Bladder microvascular endothelial cell (primary cell): ENCODE data around the gene N4BP3. TPM values are rescaled to one million over a fixed set of nuclear protein-coding genes. Genes with fewer than 3 reads are reported as not detected.

Source experiments
- total RNA-seq: library from RNA; depleted of rRNA; stranded (reverse); fragments of >200 nt; gene quantifications from 2 replicates; pipeline ENCODE4 v1.2.3, GENCODE V29; 2014

Gene N4BP3, protein sequence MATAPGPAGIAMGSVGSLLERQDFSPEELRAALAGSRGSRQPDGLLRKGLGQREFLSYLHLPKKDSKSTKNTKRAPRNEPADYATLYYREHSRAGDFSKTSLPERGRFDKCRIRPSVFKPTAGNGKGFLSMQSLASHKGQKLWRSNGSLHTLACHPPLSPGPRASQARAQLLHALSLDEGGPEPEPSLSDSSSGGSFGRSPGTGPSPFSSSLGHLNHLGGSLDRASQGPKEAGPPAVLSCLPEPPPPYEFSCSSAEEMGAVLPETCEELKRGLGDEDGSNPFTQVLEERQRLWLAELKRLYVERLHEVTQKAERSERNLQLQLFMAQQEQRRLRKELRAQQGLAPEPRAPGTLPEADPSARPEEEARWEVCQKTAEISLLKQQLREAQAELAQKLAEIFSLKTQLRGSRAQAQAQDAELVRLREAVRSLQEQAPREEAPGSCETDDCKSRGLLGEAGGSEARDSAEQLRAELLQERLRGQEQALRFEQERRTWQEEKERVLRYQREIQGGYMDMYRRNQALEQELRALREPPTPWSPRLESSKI
- 32.2 and 35.4 TPM in 2 replicates for total RNA-seq

GRCh38 chr5:178113141-178113787 is at the start of gene N4BP3:
Gene N4BP3 (plus strand): TSS chr5:178113532. CDS start chr5:178119584, 6,052 bp downstream.

DNA sequence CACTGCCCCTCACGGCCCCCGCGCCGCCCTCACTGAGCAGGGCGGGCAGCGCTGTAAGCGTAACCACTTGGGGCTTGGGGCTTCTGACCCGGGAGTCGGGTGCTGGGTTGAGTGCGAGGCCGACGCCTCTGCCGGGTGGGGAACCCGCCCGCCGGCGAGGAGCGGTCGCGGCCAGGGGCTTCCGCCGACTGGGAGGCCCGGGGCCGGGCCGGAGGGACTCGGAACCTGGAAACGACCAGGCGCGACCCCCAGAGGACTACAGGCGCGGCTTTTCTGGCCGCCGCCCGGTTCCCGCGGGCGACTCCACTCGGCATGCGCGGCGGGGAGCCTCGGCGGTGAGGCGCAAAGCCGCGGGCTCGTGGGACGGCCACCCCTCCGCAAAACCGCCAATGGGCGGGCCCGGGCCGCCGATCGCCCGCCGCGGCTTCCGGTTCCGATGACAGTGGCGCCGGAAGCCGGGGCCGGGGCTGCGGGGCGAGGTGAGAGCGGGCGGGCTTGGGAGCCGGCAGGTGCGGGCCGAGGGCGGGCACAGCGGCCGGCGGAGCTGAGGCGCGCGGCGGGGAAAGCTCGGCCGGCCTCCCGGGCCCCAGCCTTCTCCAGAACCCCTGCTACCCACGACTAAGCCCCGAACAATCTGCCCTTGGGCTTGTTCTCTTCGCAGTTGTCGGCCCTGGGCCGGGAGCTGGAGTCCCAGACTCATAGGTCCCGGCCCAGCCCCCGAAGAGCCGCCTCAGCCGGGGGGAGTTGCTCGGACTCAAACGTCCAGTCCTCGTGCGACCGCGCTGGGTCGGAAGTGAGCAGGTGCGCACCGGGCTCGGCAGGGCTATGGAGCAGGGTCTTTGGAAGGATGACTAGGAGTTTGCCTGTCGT is 17.5 kb downstream of the N4BP3 start, which contains the start of gene RMND5B:
Gene RMND5B (plus strand): TSS at position 439 of the 870 bp plus-strand sequence. CDS start 7,106 bp downstream, outside the sequence.

DNA sequence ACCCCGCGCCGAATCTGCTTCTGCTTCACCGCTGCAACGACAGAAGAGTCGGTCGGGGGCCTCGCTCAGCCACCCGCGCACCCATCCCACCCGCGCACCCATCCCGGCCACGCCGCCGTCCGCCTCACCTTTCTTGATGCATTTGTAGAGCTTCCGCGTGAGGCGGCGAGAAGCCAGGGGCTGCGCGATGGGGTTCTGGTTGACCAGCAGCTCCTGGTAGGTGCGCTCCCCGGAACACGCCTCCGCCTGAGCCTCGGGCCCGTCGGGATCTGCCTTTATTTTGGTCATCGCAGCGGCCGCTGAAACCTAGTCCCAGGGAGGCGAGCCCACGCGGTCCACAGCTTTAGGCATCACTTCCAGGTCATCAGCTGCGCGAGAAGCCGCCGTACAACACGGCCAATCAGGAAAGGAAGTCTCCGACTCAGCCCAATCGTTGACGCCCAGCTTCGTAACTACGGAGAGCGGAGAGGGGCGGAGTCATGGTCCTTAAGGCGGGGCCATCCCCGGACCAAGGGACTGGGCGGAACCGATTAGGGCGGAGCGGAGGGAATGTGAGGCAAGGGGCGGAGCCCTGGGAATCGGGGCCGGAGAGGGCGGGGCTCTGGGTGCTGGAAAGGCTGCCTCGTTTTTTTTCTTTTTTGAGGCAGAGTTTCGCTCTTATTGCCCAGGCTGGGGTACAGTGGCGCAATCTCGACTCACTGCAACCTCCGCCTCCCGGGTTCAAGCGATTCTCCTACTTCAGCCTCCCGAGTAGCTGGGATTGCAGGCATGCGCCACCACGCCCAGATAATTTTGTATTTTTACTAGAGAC is 40.4 kb downstream of the N4BP3 start, which contains the start of gene NHP2:
Gene NHP2 (minus strand): TSS at position 356 of the 811 bp plus-strand sequence. CDS start 68 bp downstream, at position 288.

Other genes starting within 250 kb of the N4BP3 start
- gene PROP1, start 117.3 kb upstream of the N4BP3 start, total RNA-seq: not detected in 2 replicates
- 26.1 and 47.1 TPM in 2 replicates for gene RMND5B, start 17.5 kb downstream of the N4BP3 start, total RNA-seq
- 94.8 and 110 TPM in 2 replicates for gene NHP2, start 40.4 kb downstream of the N4BP3 start, total RNA-seq
- gene GMCL2, start 73.8 kb downstream of the N4BP3 start, total RNA-seq: not detected in 2 replicates
- 51.0 and 57.4 TPM in 2 replicates for gene HNRNPAB, start 91.0 kb downstream of the N4BP3 start, total RNA-seq
- 25.3 and 52.9 TPM in 2 replicates for gene PHYKPL, start 119.3 kb downstream of the N4BP3 start, total RNA-seq